WTC11 (cell line): ENCODE results near the gene OR6M1. TPM values are rescaled to one million over a fixed set of nuclear protein-coding genes. Genes with fewer than 3 reads are reported as not detected.

Experiments used
- ATAC-seq: fragments of 200-7000 bp; cut with Tn5 transposase; 2 replicates; pipeline ENCODE4 v1.10.0; 2021; ENCODE audit warnings: mild to moderate bottlenecking, moderate library complexity
- CTCF ChIA-PET: fragments of 300-600 bp; sonication (Branson Sonifier 250); formaldehyde crosslinking; loops from one replicate; lab custom pipeline; 2021; ENCODE audit warnings: antibody characterized with exemption; lab: Charles Lee
- POLR2A ChIA-PET: fragments of 350-600 bp; sonication (Branson Sonifier 250); formaldehyde crosslinking; loops from one replicate; lab custom pipeline; 2021; ENCODE audit warnings: antibody characterized with exemption; lab: Charles Lee
- DNase-seq: peaks from one replicate; pipeline ENCODE4 v3.0.0; 2021; ENCODE audit warnings: low spot score
- H3K27ac Mint-ChIP-seq: 2 replicates; pipeline ENCODE4 v1.8.0; 2021; ENCODE audit warnings: mixed read lengths
- H3K27me3 Mint-ChIP-seq: 2 replicates; pipeline ENCODE4 v1.8.0; 2021; ENCODE audit warnings: low read depth, mild to moderate bottlenecking, moderate library complexity, mixed read lengths
- H3K36me3 Mint-ChIP-seq: 2 replicates; pipeline ENCODE4 v1.8.0; 2021; ENCODE audit warnings: mixed read lengths
- H3K4me1 Mint-ChIP-seq: 2 replicates; pipeline ENCODE4 v1.8.0; 2022; ENCODE audit warnings: mixed read lengths
- H3K4me3 Mint-ChIP-seq: 2 replicates; pipeline ENCODE4 v1.8.0; 2021; ENCODE audit warnings: mild to moderate bottlenecking, moderate library complexity, mixed read lengths
- H3K9me3 Mint-ChIP-seq: 2 replicates; pipeline ENCODE4 v1.8.0; 2021; ENCODE audit warnings: mixed read lengths
- CBFB ChIP-seq: sonication (generic); formaldehyde crosslinking; IDR thresholded peaks from 2 replicates; pipeline ENCODE4 v1.8.1; 2022; ENCODE audit warnings: mild to moderate bottlenecking, low read depth, missing genetic modification reagents
- CREB1 ChIP-seq: sonication (generic); formaldehyde crosslinking; IDR thresholded peaks from 2 replicates; pipeline ENCODE4 v1.8.0; 2023; ENCODE audit warnings: mild to moderate bottlenecking, missing genetic modification reagents
- ETV6 ChIP-seq: sonication (generic); formaldehyde crosslinking; IDR thresholded peaks from 2 replicates; pipeline ENCODE4 v1.8.1; 2022; ENCODE audit warnings: mild to moderate bottlenecking, missing genetic modification reagents
- FOXJ3 ChIP-seq: sonication (generic); formaldehyde crosslinking; IDR thresholded peaks from 2 replicates; pipeline ENCODE4 v1.9.0; 2021; ENCODE audit warnings: missing genetic modification reagents, mild to moderate bottlenecking, borderline replicate concordance
- GRHL2 ChIP-seq: fragments of 250-450 bp; sonication (Bioruptor Pico); IDR thresholded peaks from 2 replicates; pipeline ENCODE4 v1.8.0; 2022; ENCODE audit warnings: mild to moderate bottlenecking, moderate library complexity; ENCODE audit not compliant: insufficient replicate concordance, severe bottlenecking
- JUN ChIP-seq: sonication (generic); formaldehyde crosslinking; IDR thresholded peaks from 2 replicates; pipeline ENCODE4 v1.8.0; 2023; ENCODE audit warnings: mild to moderate bottlenecking, missing genetic modification reagents
- NFE2L1 ChIP-seq: sonication (generic); formaldehyde crosslinking; IDR thresholded peaks from 2 replicates; pipeline ENCODE4 v1.8.1; 2023; ENCODE audit warnings: missing genetic modification reagents
- NR2C2 ChIP-seq: sonication (generic); formaldehyde crosslinking; IDR thresholded peaks from 2 replicates; pipeline ENCODE4 v1.8.0; 2022; ENCODE audit warnings: mild to moderate bottlenecking, missing genetic modification reagents
- SOX15 ChIP-seq: fragments of 250-450 bp; sonication (Bioruptor Pico); IDR thresholded peaks from 2 replicates; pipeline ENCODE4 v1.9.0; 2021; ENCODE audit warnings: mild to moderate bottlenecking
- ZNF121 ChIP-seq: sonication (generic); formaldehyde crosslinking; IDR thresholded peaks from 2 replicates; pipeline ENCODE4 v1.8.0; 2023; ENCODE audit warnings: missing genetic modification reagents
- ZNF263 ChIP-seq: sonication (generic); formaldehyde crosslinking; IDR thresholded peaks from 2 replicates; pipeline ENCODE4 v1.8.1; 2022; ENCODE audit warnings: low read depth, mild to moderate bottlenecking, moderate library complexity, missing genetic modification reagents
- total RNA-seq: library from RNA; stranded (reverse); gene quantifications from 3 replicates; pipeline ENCODE4 v1.2.3, GENCODE V29; 2021
- TF ChIP-seq, protein P1 (sequence below): sonication (generic); formaldehyde crosslinking; IDR thresholded peaks from 2 replicates; pipeline ENCODE4 v1.8.0; 2023; ENCODE audit warnings: missing genetic modification reagents, mild to moderate bottlenecking, borderline replicate concordance
- TF ChIP-seq, protein P2 (sequence below): fragments of 250-450 bp; sonication (Bioruptor Pico); IDR thresholded peaks from 2 replicates; pipeline ENCODE4 v1.9.0; 2021; ENCODE audit warnings: mild to moderate bottlenecking
- TF ChIP-seq, protein P3 (sequence below): sonication (generic); formaldehyde crosslinking; IDR thresholded peaks from 2 replicates; pipeline ENCODE4 v1.8.1; 2023; ENCODE audit warnings: mild to moderate bottlenecking, missing genetic modification reagents, moderate library complexity
- TF ChIP-seq, protein P4 (sequence below): sonication (generic); formaldehyde crosslinking; IDR thresholded peaks from 2 replicates; pipeline ENCODE4 v1.8.1; 2023; ENCODE audit warnings: mild to moderate bottlenecking, missing genetic modification reagents, borderline replicate concordance
- TF ChIP-seq, protein P5 (sequence below): sonication (generic); formaldehyde crosslinking; IDR thresholded peaks from 2 replicates; pipeline ENCODE4 v1.8.1; 2022; ENCODE audit warnings: low read depth, mild to moderate bottlenecking, moderate library complexity, missing genetic modification reagents, borderline replicate concordance
- TF ChIP-seq, protein P6 (sequence below): sonication (generic); formaldehyde crosslinking; IDR thresholded peaks from 2 replicates; pipeline ENCODE4 v1.8.0; 2022; ENCODE audit warnings: mild to moderate bottlenecking, missing genetic modification reagents
- TF ChIP-seq, protein P7 (sequence below): sonication (generic); formaldehyde crosslinking; IDR thresholded peaks from 2 replicates; pipeline ENCODE4 v1.8.1; 2023; ENCODE audit warnings: mild to moderate bottlenecking, missing genetic modification reagents, moderate library complexity

The OR6M1 gene
- total RNA-seq, 1 experiment from 2014 or later: not detected

DNA sequence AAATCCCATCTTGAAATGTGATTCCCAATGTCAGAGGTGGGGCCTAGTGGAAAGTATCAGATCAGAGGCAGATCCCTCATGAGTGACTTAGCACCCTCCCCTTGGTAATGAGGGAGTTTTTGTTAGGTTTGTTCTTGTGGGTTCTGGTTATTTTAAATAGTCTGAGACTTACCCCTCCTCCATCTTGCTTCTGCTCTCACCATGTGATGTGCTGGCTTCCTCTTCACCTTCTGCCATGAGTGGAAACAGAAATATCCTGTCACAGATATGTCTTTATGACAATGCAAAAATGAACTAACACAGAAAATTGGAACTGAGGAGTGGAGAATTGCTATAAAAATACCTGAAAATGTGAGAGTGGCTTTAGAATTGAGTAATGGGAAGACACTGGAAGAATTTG lies 46.2 kb upstream of the OR6M1 start:
- Mint-ChIP-seq H3K4me3 (no peak overlapping the region), H3K27ac (no peak overlapping the region), H3K36me3 (peaks cover 31% of the 10 kb centered on the region), H3K9me3 (peaks cover 54% of the 10 kb centered on the region), H3K27me3 (no peaks in the 10 kb centered on the region; the same call in 1 of the 2 replicates), H3K4me1 (peaks cover 25% of the 10 kb centered on the region)
- ChIA-PET CTCF (no interaction called here), POLR2A (no interaction called here)
- DNase-seq (no peak), ATAC-seq (no peak)
- TF ChIP-seq NR2C2 (CRISPR knock-in tag) (no peak), ETV6 (CRISPR knock-in tag) (no peak), CBFB (CRISPR knock-in tag) (no peak), NFE2L1 (CRISPR knock-in tag) (no peak), CREB1 (CRISPR knock-in tag) (no peak), FOXJ3 (CRISPR knock-in tag) (no peak)
- TF ChIP-seq, protein P1, sequence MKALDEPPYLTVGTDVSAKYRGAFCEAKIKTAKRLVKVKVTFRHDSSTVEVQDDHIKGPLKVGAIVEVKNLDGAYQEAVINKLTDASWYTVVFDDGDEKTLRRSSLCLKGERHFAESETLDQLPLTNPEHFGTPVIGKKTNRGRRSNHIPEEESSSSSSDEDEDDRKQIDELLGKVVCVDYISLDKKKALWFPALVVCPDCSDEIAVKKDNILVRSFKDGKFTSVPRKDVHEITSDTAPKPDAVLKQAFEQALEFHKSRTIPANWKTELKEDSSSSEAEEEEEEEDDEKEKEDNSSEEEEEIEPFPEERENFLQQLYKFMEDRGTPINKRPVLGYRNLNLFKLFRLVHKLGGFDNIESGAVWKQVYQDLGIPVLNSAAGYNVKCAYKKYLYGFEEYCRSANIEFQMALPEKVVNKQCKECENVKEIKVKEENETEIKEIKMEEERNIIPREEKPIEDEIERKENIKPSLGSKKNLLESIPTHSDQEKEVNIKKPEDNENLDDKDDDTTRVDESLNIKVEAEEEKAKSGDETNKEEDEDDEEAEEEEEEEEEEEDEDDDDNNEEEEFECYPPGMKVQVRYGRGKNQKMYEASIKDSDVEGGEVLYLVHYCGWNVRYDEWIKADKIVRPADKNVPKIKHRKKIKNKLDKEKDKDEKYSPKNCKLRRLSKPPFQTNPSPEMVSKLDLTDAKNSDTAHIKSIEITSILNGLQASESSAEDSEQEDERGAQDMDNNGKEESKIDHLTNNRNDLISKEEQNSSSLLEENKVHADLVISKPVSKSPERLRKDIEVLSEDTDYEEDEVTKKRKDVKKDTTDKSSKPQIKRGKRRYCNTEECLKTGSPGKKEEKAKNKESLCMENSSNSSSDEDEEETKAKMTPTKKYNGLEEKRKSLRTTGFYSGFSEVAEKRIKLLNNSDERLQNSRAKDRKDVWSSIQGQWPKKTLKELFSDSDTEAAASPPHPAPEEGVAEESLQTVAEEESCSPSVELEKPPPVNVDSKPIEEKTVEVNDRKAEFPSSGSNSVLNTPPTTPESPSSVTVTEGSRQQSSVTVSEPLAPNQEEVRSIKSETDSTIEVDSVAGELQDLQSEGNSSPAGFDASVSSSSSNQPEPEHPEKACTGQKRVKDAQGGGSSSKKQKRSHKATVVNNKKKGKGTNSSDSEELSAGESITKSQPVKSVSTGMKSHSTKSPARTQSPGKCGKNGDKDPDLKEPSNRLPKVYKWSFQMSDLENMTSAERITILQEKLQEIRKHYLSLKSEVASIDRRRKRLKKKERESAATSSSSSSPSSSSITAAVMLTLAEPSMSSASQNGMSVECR: no peak
- TF ChIP-seq, protein P2, sequence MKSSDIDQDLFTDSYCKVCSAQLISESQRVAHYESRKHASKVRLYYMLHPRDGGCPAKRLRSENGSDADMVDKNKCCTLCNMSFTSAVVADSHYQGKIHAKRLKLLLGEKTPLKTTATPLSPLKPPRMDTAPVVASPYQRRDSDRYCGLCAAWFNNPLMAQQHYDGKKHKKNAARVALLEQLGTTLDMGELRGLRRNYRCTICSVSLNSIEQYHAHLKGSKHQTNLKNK (CRISPR knock-in tag): no peak
- TF ChIP-seq, protein P3, sequence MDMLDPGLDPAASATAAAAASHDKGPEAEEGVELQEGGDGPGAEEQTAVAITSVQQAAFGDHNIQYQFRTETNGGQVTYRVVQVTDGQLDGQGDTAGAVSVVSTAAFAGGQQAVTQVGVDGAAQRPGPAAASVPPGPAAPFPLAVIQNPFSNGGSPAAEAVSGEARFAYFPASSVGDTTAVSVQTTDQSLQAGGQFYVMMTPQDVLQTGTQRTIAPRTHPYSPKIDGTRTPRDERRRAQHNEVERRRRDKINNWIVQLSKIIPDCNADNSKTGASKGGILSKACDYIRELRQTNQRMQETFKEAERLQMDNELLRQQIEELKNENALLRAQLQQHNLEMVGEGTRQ: no peak
- TF ChIP-seq, protein P4, sequence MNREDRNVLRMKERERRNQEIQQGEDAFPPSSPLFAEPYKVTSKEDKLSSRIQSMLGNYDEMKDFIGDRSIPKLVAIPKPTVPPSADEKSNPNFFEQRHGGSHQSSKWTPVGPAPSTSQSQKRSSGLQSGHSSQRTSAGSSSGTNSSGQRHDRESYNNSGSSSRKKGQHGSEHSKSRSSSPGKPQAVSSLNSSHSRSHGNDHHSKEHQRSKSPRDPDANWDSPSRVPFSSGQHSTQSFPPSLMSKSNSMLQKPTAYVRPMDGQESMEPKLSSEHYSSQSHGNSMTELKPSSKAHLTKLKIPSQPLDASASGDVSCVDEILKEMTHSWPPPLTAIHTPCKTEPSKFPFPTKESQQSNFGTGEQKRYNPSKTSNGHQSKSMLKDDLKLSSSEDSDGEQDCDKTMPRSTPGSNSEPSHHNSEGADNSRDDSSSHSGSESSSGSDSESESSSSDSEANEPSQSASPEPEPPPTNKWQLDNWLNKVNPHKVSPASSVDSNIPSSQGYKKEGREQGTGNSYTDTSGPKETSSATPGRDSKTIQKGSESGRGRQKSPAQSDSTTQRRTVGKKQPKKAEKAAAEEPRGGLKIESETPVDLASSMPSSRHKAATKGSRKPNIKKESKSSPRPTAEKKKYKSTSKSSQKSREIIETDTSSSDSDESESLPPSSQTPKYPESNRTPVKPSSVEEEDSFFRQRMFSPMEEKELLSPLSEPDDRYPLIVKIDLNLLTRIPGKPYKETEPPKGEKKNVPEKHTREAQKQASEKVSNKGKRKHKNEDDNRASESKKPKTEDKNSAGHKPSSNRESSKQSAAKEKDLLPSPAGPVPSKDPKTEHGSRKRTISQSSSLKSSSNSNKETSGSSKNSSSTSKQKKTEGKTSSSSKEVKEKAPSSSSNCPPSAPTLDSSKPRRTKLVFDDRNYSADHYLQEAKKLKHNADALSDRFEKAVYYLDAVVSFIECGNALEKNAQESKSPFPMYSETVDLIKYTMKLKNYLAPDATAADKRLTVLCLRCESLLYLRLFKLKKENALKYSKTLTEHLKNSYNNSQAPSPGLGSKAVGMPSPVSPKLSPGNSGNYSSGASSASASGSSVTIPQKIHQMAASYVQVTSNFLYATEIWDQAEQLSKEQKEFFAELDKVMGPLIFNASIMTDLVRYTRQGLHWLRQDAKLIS (CRISPR knock-in tag): no peak
- TF ChIP-seq, protein P5, sequence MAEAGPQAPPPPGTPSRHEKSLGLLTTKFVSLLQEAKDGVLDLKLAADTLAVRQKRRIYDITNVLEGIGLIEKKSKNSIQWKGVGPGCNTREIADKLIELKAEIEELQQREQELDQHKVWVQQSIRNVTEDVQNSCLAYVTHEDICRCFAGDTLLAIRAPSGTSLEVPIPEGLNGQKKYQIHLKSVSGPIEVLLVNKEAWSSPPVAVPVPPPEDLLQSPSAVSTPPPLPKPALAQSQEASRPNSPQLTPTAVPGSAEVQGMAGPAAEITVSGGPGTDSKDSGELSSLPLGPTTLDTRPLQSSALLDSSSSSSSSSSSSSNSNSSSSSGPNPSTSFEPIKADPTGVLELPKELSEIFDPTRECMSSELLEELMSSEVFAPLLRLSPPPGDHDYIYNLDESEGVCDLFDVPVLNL (CRISPR knock-in tag): no peak

DNA sequence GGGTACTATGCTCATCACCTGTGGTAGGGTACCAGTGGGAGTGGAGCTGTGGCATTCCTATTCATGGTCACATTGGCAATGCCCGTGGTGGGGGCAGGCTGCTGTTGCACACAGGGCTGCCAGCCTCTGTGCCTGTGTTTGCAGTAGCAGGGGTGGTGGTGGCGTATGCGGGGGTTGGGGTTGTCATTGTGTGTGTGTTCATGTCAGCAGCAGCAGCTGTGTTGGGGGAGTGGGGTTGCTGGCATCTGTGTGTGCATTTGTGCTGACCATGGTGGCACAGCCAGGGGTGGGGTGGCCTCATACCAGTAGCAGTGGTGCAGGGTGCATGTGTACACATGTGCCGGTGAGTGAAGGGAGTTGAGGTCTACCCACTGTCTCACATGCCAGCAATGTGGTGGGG lies 45.0 kb upstream of the OR6M1 start:
- H3K36me3 Mint-ChIP-seq: peaks cover 22% of the 10 kb centered on the region
- peaks cover 25% of the 10 kb centered on the region for H3K4me1 Mint-ChIP-seq
- POLR2A ChIA-PET: no interaction called here
- ATAC-seq: no peak
- DNase-seq: no peak
- peaks cover 43% of the 10 kb centered on the region for H3K9me3 Mint-ChIP-seq
- no peak overlapping the region for H3K4me3 Mint-ChIP-seq
- H3K27ac Mint-ChIP-seq: no peak overlapping the region
- no peaks in the 10 kb centered on the region; the same call in 1 of the 2 replicates for H3K27me3 Mint-ChIP-seq
- TF ChIP-seq ZNF263 (CRISPR knock-in tag) (no peak), SOX15 (CRISPR knock-in tag) (no peak), NFE2L1 (CRISPR knock-in tag) (no peak), JUN (no peak), ZNF121 (no peak), GRHL2 (CRISPR knock-in tag) (no peak)
- TF ChIP-seq, protein P5 (CRISPR knock-in tag): no peak
- TF ChIP-seq, protein P6, sequence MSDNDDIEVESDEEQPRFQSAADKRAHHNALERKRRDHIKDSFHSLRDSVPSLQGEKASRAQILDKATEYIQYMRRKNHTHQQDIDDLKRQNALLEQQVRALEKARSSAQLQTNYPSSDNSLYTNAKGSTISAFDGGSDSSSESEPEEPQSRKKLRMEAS: no peak
- TF ChIP-seq, protein P7, sequence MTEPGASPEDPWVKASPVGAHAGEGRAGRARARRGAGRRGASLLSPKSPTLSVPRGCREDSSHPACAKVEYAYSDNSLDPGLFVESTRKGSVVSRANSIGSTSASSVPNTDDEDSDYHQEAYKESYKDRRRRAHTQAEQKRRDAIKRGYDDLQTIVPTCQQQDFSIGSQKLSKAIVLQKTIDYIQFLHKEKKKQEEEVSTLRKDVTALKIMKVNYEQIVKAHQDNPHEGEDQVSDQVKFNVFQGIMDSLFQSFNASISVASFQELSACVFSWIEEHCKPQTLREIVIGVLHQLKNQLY (CRISPR knock-in tag): no peak
- CTCF ChIA-PET: no interaction called here
